Esophagus (tissue), 2 donors: ENCODE results near the gene RABAC1. TPM values are rescaled to one million over a fixed set of nuclear protein-coding genes. Genes with fewer than 3 reads are reported as not detected.

Source experiments
- H3K27ac ChIP-seq, 2 donors: one replicate each; pipeline ENCODE4 v1.5.1; 2013; ENCODE audit warnings: low read depth in 2 of 2, mild to moderate bottlenecking in 2 of 2, inconsistent platforms in 1 of 2, low read length in 1 of 2, moderate library complexity in 1 of 2
- H3K27me3 ChIP-seq, 2 donors: one replicate each; pipeline ENCODE4 v1.6.1; 2013; ENCODE audit warnings: low read length in 2 of 2, control low read depth in 1 of 2, mild to moderate bottlenecking in 1 of 2; ENCODE audit not compliant: insufficient read depth in 2 of 2, control insufficient read depth in 1 of 2
- H3K36me3 ChIP-seq, 2 donors: one replicate each; pipeline ENCODE4 v1.6.1; 2013; ENCODE audit warnings: low read length in 1 of 2; ENCODE audit not compliant: control insufficient read depth in 2 of 2, insufficient read depth in 2 of 2
- H3K4me1 ChIP-seq, 2 donors: one replicate each; pipeline ENCODE4 v1.6.1; 2013; ENCODE audit warnings: low read length in 1 of 2; ENCODE audit not compliant: control insufficient read depth in 2 of 2, insufficient read depth in 2 of 2
- H3K4me3 ChIP-seq, 2 donors: one replicate each; pipeline ENCODE4 v1.5.1; 2013; ENCODE audit warnings: low read length in 2 of 2, mild to moderate bottlenecking in 2 of 2, low read depth in 1 of 2, moderate library complexity in 1 of 2
- H3K9me3 ChIP-seq, 2 donors: one replicate each; pipeline ENCODE4 v1.6.1; 2013; ENCODE audit warnings: mild to moderate bottlenecking in 2 of 2, low read depth in 1 of 2, low read length in 1 of 2, moderate library complexity in 1 of 2; ENCODE audit not compliant: control insufficient read depth in 2 of 2, insufficient read depth in 1 of 2
- WGBS, 2 donors: extraction: QIAGEN DNeasy Blood & Tissue Kit; methylation state at CpG; one replicate each; pipeline ENCODE4 v1.1.7; 2013; 5-methylcytosine and 5-hydroxymethylcytosine counted together
- polyA plus RNA-seq, 2 donors: library from polyadenylated mRNA; stranded (reverse); fragments of 200-250 nt; gene quantifications; one replicate each; pipeline ENCODE4 v1.2.3, GENCODE V29; 2013
- donor health status: healthy with polysubstance abuse.
- donor health status: Bipolar disorder and iron deficiency.

The RABAC1 gene
- polyA plus RNA-seq, 2 donors = 77.7 to 121 TPM

GRCh38 chr19:41930926-41931592, 28.1 kb downstream of the RABAC1 start:
- peaks cover 2 to 43% of the 10 kb centered on the region in 2 donors for H3K27me3 ChIP-seq
- no peak overlapping the region for H3K4me3 ChIP-seq
- H3K9me3 ChIP-seq = no peaks in the 10 kb centered on the region
- WGBS, 2 donors = 14 to 18% methylated on average over 17 of the region's 17 CpGs
- no peaks in the 10 kb centered on the region for H3K36me3 ChIP-seq
- no peak overlapping the region for H3K27ac ChIP-seq
- peaks cover 2 to 13% of the 10 kb centered on the region in 2 donors for H3K4me1 ChIP-seq

- H3K9me3 ChIP-seq = no peaks in the 10 kb centered on the region
- H3K27ac ChIP-seq = no peak overlapping the region
- peaks cover 4 to 43% of the 10 kb centered on the region in 2 donors for H3K27me3 ChIP-seq
- H3K4me3 ChIP-seq = no peak overlapping the region
- 21 to 34% methylated on average over 7 of the region's 7 CpGs for WGBS, 2 donors
- H3K36me3 ChIP-seq = no peaks in the 10 kb centered on the region
- peaks cover 0 to 13% of the 10 kb centered on the region in 2 donors for H3K4me1 ChIP-seq
Measured at GRCh38 chr19:41930322-41930722, 28.8 kb downstream of the RABAC1 start.

DNA sequence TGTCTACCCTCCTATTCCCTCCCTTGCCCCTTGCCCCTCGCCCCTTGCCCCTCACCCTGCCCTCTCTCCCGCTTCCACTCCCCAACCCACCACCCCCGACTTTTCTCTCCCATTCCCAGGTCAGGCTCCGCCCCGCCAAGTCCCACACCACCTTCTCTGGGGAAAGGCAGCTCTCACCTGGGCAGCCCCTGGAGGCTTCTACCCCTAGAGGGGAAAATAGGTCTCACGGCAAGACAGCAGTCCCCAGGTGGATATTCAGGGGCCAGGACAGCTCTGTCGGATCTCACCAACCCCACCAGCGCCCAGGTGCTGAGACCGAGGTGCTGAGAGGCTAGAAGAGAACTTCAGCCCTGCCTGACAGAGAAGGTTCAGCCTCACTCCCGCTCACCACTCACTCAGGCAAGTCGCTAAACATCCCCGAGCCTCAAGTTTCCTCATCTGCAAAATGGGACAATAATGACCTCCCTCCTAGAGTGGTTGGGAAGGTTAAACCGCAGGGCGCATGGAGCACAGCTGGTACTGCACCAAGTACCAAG, 29.5 kb downstream of the RABAC1 start:
- Histone ChIP-seq H3K27me3 (peaks cover 4 to 43% of the 10 kb centered on the region in 2 donors), H3K4me3 (no peak overlapping the region), H3K4me1 (peaks cover 0 to 10% of the 10 kb centered on the region in 2 donors), H3K36me3 (no peaks in the 10 kb centered on the region), H3K27ac (no peak overlapping the region), H3K9me3 (no peaks in the 10 kb centered on the region)
- WGBS, 2 donors = 26 to 32% methylated on average over 14 of the region's 14 CpGs

DNA sequence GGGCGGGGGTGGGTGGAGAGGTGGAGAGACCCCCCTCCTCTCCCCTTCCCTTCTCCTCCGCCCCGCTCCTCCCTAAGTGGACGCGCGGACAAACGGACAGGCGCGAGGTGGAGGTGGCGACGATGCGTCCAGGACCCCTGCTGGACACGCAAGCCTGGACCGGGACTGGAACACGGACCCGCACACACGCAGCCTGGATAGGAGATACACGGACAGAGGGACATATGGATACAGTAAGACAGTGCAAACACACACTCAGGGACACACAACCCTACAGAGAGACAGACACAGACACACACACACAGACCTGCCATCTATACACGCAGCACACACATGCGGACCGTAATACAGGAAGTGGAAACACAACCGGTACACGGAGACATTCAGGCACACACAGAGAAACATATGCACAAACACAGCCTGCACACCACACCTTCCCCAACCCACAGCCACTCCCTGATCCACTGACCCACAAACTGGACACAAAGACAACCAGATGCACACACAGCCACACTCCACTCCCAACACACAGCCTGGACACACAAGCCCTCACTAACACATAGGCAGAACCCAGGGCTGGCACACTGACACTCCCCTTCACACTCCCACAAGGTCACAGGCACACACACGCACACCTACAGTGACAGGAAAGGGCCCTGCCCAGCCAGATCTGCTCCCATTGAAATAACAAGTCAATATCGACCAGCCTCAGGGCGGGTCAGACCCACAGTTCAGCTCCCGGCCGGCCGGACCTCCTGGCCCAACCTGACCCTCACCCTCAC, 30.2 kb downstream of the RABAC1 start:
- WGBS, 2 donors = 3% methylated on average over 20 to 29 of the region's 29 CpGs
- Histone ChIP-seq H3K36me3 (no peaks in the 10 kb centered on the region), H3K4me1 (peaks cover 0 to 10% of the 10 kb centered on the region in 2 donors), H3K9me3 (no peaks in the 10 kb centered on the region), H3K27ac (no peak overlapping the region), H3K27me3 (peaks cover 4 to 43% of the 10 kb centered on the region in 2 donors), H3K4me3 (peak overlapping the region; percentile 25 to 53)

GRCh38 chr19:41928221-41928683, 30.9 kb downstream of the RABAC1 start, which contains the start of gene ERFL:
Gene ERFL (minus strand): TSS chr19:41928449. CDS start chr19:41912919, 15,530 bp downstream.
- H3K4me3 ChIP-seq = peak within 1 kb of the TSS; percentile 35 to 53
- H3K9me3 ChIP-seq = no peaks in the 10 kb centered on the region
- peaks cover 0 to 10% of the 10 kb centered on the region in 2 donors for H3K4me1 ChIP-seq
- no peak within 1 kb of the TSS for H3K27ac ChIP-seq
- 0 to 1% methylated on average over 18 to 49 of the region's 49 CpGs for WGBS, 2 donors
- peaks cover 4 to 43% of the 10 kb centered on the region in 2 donors for H3K27me3 ChIP-seq
- no peaks in the 10 kb centered on the region for H3K36me3 ChIP-seq

- Histone ChIP-seq H3K4me3 (peak overlapping the region in 1 of 2 donors; percentile 53), H3K27ac (no peak overlapping the region), H3K9me3 (no peaks in the 10 kb centered on the region), H3K4me1 (peaks cover 0 to 10% of the 10 kb centered on the region in 2 donors), H3K36me3 (no peaks in the 10 kb centered on the region), H3K27me3 (peaks cover 4 to 43% of the 10 kb centered on the region in 2 donors)
- WGBS, 2 donors = 6 to 7% methylated on average over 43 of the region's 43 CpGs
Measured at GRCh38 chr19:41927497-41928192, 31.5 kb downstream of the RABAC1 start.

- no peak overlapping the region for H3K27ac ChIP-seq
- WGBS, 2 donors = 55 to 59% methylated on average over 16 of the region's 16 CpGs
- no peaks in the 10 kb centered on the region for H3K9me3 ChIP-seq
- H3K4me3 ChIP-seq = no peak overlapping the region
- H3K4me1 ChIP-seq = peaks cover 0 to 10% of the 10 kb centered on the region in 2 donors
- no peaks in the 10 kb centered on the region for H3K36me3 ChIP-seq
- H3K27me3 ChIP-seq = peaks cover 4 to 37% of the 10 kb centered on the region in 2 donors
Measured at GRCh38 chr19:41926763-41927496, 32.2 kb downstream of the RABAC1 start.

GRCh38 chr19:41926028-41926762, 32.9 kb downstream of the RABAC1 start:
- Histone ChIP-seq H3K27me3 (peaks cover 4 to 36% of the 10 kb centered on the region in 2 donors), H3K27ac (no peak overlapping the region)

More at GRCh38 chr19:41926028-41926762, 32.9 kb downstream of the RABAC1 start:
- no peaks in the 10 kb centered on the region for H3K36me3 ChIP-seq
- WGBS, 2 donors = 26 to 45% methylated on average over 27 of the region's 27 CpGs
- H3K4me1 ChIP-seq = peaks cover 0 to 10% of the 10 kb centered on the region in 2 donors
- no peaks in the 10 kb centered on the region for H3K9me3 ChIP-seq
- no peak overlapping the region for H3K4me3 ChIP-seq
